GM18498 (cell line): Measurements from ENCODE around the gene ALOXE3.

Experiments used
- ATAC-seq: cut with Tn5 transposase; IDR thresholded peaks from one replicate; pipeline ENCODE4 v1.9.1; 2021; ENCODE audit warnings: mild to moderate bottlenecking, moderate library complexity; ENCODE audit not compliant: unreplicated experiment

The ALOXE3 gene

DNA sequence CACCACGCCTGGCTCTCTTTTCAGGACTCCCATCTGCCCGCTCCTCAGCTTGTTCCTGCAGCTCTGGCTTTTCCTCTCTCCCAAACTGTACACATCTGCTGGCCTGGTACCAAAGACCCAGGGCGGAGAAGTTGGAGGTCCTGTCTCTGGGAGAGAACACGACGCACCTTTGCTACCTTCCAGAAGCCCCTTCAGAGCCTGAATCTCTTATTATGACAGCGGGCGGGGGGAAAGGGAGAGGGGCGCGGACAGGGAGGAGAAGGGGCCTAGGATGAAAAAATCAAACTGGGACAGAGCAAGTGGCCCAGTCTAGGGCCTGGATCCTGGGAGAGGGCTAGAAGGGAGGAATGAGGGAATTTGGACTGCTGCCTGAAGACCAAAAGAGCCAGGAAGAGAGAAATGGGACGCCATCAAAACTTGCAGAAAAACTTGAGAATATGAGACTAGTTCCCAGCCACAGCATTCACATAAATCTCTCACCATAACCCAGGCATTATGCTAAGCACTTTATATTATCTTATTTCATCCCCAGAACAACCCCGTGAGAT, 36.4 kb upstream of the ALOXE3 start:
- ATAC-seq: no peak

DNA sequence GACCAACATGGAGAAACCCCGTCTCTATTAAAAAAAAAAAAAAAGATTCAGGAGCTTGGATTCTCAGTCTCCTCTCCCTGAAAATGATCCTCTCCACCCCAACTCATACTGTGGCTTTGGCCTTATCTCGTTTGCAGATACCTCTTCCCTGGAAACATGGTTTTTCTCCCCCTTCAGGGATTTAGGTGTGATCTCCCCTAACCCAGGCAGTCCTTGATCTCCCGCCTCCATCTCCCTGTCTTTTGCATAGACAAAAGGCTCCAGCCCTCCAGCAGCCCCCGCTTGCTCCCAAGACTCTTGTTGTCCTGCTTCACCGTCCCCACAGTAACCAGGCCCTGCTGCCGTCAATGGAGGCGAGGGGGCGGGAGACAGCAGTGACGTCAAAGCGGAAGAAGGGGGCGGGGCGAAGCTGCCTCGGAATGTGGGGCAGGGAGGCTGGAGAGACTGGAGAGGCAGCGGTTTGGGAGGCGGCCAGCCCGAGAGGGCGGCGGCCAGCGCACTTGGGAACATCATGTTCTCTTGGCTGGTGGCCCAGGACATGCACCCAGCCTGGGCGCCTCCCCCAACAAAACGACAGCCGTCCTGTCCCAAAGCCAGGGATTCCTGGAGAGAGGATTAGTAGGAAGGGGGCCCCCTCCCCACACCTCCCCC, 35.8 kb upstream of the ALOXE3 start:
- ATAC-seq: no peak

- no peak for ATAC-seq
These were observed 35.2 kb upstream of the ALOXE3 start for GRCh38 chr17:8153525-8153956.

DNA sequence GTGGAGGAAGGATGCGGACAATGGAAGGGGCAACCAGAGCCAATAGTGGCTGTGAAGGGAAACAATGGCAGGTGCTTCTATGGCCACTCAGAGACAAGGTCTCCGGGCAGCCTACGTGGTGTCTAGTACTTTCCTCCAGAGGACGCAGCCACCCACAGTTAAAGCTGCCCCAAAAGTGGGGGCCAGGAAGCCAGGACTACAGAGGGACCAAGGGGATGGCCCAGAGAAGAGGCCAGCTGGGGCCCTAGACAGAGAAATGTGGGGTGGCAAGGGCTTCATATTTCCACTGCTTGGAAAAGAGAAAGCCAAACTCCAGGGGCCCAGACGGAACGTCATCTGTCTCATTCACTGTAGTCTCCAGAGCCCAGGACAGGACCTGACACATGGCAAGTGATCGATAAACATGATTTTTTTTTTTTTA, 34.7 kb upstream of the ALOXE3 start:
- no peak for ATAC-seq

DNA sequence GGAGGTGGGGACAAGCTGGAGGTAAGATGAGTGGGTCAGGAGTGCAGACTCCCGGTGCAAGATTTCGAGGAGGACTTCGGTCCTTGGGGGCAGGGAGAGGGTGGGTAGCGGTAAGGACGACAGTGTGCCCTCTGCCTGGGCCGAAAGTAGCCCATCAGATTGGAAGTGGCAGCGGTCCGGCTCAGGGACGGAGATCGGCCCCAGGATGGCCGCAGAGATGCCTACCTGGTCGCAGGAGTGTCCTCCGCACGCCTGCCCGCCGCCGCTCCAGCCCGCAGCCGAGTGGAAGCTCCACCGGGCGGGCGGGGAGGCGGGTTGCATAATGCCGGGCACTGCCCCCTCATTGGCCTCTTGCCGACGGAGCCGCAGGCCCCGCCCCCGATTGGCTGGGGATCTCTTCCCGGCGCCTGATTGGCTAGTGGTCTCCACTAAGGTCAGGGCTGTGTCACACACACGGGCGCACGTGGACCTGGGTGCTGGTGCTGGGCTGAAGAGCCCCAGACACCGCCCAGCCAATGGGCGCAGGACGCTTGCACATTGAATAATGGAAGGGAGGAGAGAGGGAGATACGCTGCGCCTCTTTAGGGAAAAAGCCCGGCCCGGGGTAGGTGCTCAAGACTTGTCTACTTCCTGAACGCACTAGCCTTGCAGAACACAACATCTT, 33.9 kb upstream of the ALOXE3 start, which contains the start of gene PER1:
Gene PER1, minus strand, starts transcription at position 293 of the 664 bp plus-strand sequence. CDS start 1,698 bp downstream, outside the sequence.
- no peak for ATAC-seq

DNA sequence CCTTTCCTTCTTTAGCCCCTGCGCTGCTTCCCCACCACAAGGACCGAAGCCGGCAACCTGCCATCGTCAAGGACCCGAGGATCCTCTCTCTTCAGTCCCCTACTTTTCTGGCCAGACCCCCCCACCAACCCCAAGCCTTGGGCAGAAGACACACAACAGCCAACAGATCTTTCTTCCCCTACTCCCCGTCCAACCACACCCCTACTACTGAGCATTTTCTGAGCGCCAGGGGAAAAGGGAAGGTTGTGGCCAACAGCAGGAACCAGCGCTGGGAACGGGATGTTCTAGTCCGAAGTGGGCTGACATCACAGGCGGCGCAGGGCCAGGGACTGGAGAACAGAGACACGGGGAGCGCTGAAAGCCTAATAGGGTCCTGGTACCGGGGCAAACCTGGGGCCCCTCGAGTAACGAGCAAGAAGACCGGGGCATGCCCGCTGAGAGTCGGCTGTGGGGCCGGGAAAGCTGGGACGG, 33.4 kb upstream of the ALOXE3 start:
- no peak for ATAC-seq

- peak; percentile 54 for ATAC-seq
These were observed 32.9 kb upstream of the ALOXE3 start for GRCh38 chr17:8151120-8151640.

- no peak for ATAC-seq
These were observed 32.1 kb upstream of the ALOXE3 start for GRCh38 chr17:8150194-8151119.

- no peak for ATAC-seq
These were observed 31.3 kb upstream of the ALOXE3 start for GRCh38 chr17:8149419-8150193.

GRCh38 chr17:8148560-8148959, 30.2 kb upstream of the ALOXE3 start:
- no peak for ATAC-seq

DNA sequence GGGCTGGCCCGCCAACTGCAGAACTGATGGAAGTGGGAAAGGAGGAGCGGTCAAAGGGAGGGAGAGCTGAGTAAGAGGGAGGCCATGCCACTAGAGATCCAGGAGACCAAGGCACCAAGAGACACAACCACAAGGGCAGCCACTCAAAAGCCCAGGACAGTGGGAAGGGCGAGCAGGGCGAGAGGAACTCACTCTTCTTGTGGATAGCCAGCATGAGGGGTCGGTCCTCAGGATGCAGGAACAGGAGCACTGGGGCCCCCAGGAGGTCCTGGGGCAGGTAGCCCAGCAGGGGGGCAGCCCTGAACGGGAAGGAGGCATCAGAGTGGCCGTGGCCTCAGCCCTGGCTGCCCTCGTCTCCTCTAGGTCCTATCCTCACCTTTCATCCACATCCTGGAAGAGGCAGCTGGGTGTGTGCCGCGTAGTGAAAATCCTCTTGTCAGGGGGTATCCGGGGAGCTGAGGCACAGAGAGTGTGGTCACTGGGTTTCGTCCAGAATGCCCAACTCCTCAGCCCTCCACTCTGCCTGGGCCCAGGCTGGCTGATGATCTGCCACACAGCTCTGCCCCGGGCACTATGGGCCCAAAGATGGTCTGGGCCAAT, 29.6 kb upstream of the ALOXE3 start:
- ATAC-seq: no peak

GRCh38 chr17:8147141-8147804, 29.0 kb upstream of the ALOXE3 start:
- ATAC-seq: no peak

- ATAC-seq: no peak
These were observed 28.2 kb upstream of the ALOXE3 start for GRCh38 chr17:8146381-8147140.

GRCh38 chr17:8145811-8146210, 27.5 kb upstream of the ALOXE3 start:
- ATAC-seq: no peak

- no peak for ATAC-seq
These were observed 26.3 kb upstream of the ALOXE3 start for GRCh38 chr17:8144401-8145231.

DNA sequence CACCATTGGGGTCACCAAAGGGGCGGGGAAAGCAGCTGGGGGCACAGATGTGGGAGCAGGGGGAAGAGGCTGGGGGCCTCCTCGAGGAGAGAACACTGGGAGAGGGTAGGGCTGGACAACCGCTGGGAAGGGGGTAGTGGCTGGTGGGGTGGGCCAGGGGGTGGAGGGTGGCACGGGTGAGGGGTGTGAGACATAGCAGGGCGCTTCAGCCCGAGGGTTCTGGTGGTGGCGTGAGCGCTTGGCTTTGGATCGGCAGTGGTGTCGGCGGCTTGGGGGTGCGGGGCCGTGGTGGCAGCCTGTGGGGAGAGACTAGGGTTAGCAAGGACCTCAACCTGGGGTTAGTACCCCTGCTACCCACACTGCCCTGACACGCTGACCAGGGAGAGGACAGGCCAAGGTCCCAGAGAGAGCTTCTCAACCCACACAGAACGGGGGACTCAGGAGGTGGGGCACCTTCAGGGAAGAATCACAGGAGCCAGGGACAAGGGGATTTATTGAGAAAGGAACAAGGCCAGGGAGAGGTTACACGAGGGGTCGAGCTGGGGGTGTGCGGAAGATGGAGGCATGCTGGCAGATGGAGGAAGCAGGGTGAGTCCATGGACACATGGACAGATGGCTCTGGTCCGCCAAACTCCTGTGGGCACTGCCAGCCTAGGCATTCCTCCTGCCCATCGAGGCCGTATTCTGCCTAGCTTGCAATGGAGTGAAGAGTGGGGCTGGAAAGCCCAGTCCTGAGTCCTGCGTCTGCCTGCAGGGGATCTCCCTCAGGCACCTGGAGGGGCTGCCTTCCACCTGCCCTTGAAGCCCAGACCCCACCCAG, 25.5 kb upstream of the ALOXE3 start:
- ATAC-seq: no peak
